Natural killer cell (primary cell): ENCODE measurements around the gene GMCL2. TPM values are rescaled to one million over a fixed set of nuclear protein-coding genes. Genes with fewer than 3 reads are reported as not detected.
"Not testable (repeated sequence)": the region's sequence is repeated elsewhere in the genome, so short reads cannot be mapped to it uniquely, and the experiment has no call there.

Experiments used
- ATAC-seq, 3 donors: fragments of 150-1000 bp in 2 of 3; fragments of 200-7000 bp in 1 of 3; cut with Tn5 transposase; 1 replicate in 1 of 3; 2 replicates in 2 of 3; pipeline ENCODE4 v1.10.0; 2021; ENCODE audit warnings: mild to moderate bottlenecking in 2 of 3, moderate library complexity in 2 of 3
- DNase-seq, 2 donors: peaks; one replicate each; pipeline versions ENCODE4 v3.0.0 to v3.0.0-alpha.2; 2013 to 2021; ENCODE audit warnings: mixed read lengths in 1 of 2
- H3K27ac ChIP-seq: one replicate; pipeline ENCODE4 v1.5.1; 2013; ENCODE audit warnings: mild to moderate bottlenecking, low read length
- H3K27me3 ChIP-seq: one replicate; pipeline ENCODE4 v1.6.1; 2013; ENCODE audit warnings: low read length; ENCODE audit not compliant: control insufficient read depth, insufficient read depth
- H3K36me3 ChIP-seq: one replicate; pipeline ENCODE4 v1.6.1; 2013; ENCODE audit warnings: low read length; ENCODE audit not compliant: control insufficient read depth, insufficient read depth
- H3K4me1 ChIP-seq: one replicate; pipeline ENCODE4 v1.6.1; 2013; ENCODE audit warnings: low read length; ENCODE audit not compliant: control insufficient read depth, insufficient read depth
- H3K4me3 ChIP-seq: one replicate; pipeline ENCODE4 v1.5.1; 2013; ENCODE audit warnings: low read length
- H3K9me3 ChIP-seq: one replicate; pipeline ENCODE4 v1.6.1; 2013; ENCODE audit warnings: low read length; ENCODE audit not compliant: control insufficient read depth, insufficient read depth
- H3K27ac Mint-ChIP-seq, 2 donors: one replicate each; pipeline ENCODE4 v1.8.0; 2022; ENCODE audit warnings: mild to moderate bottlenecking in 2 of 2, mixed read lengths in 2 of 2, moderate library complexity in 1 of 2
- H3K27me3 Mint-ChIP-seq, 2 donors: one replicate each; pipeline ENCODE4 v1.8.0; 2022; ENCODE audit warnings: low read depth in 2 of 2, mixed read lengths in 2 of 2
- H3K36me3 Mint-ChIP-seq: one replicate; pipeline ENCODE4 v1.8.0; 2022; ENCODE audit warnings: mixed read lengths
- H3K4me1 Mint-ChIP-seq, 2 donors: one replicate each; pipeline ENCODE4 v1.8.0; 2022; ENCODE audit warnings: mixed read lengths in 2 of 2
- H3K4me3 Mint-ChIP-seq: one replicate; pipeline ENCODE4 v1.8.0; 2022; ENCODE audit warnings: mild to moderate bottlenecking, moderate library complexity, mixed read lengths
- H3K9me3 Mint-ChIP-seq, 2 donors: one replicate each; pipeline ENCODE4 v1.8.0; 2022; ENCODE audit warnings: mixed read lengths in 2 of 2
- CTCF ChIP-seq: fragments of 200-600 bp; IDR thresholded peaks from one replicate; pipeline ENCODE4 v1.8.0; 2022; ENCODE audit warnings: antibody characterized with exemption
- WGBS: methylation state at CpG from one replicate; pipeline ENCODE4 v1.1.7; 2013; ENCODE audit warnings: missing lambda C conversion rate; ENCODE audit not compliant: insufficient coverage; 5-methylcytosine and 5-hydroxymethylcytosine counted together
- intact Hi-C: fragments of 100-400 bp; cut with micrococcal nuclease; formaldehyde crosslinking; loops from one replicate; pipeline ENCODE4 v1.14.2; 2022
- total RNA-seq, 4 donors: library from RNA; stranded (reverse); fragments of 120-200 nt in 1 of 4; gene quantifications; one replicate each; pipeline versions ENCODE4 v1.2.3 to v1.2.4, GENCODE V29; 2013 to 2022

The GMCL2 gene
- total RNA-seq, 3 donors from 2014 or later (not counting 1 experiment from before 2014, with no cell fraction given), result not detected

- H3K4me1 ChIP-seq, result peaks cover 6% of the 10 kb centered on the region
- WGBS, result 82% methylated on average over 12 of the region's 12 CpGs
- H3K9me3 ChIP-seq, result no peaks in the 10 kb centered on the region
- no peak overlapping the region for H3K27ac Mint-ChIP-seq
- no peaks in the 10 kb centered on the region for H3K36me3 Mint-ChIP-seq
- DNase-seq (no peak), ATAC-seq (no peak)
- no peak overlapping the region for H3K27ac ChIP-seq
- peaks cover 17 to 23% of the 10 kb centered on the region in 2 donors for H3K4me1 Mint-ChIP-seq
- no peak overlapping the region for H3K4me3 Mint-ChIP-seq
- H3K36me3 ChIP-seq, result no peaks in the 10 kb centered on the region
- no peaks in the 10 kb centered on the region for H3K9me3 Mint-ChIP-seq
- no peak overlapping the region for H3K4me3 ChIP-seq
- H3K27me3 Mint-ChIP-seq, result no peaks in the 10 kb centered on the region
- no peaks in the 10 kb centered on the region for H3K27me3 ChIP-seq
- no peak for TF ChIP-seq CTCF
- intact Hi-C loops, result no loop called here
Measured at GRCh38 chr5:178199581-178200434, 12.6 kb upstream of the GMCL2 start.

GRCh38 chr5:178198706-178199105 lies 11.5 kb upstream of the GMCL2 start:
- Mint-ChIP-seq H3K9me3 (no peaks in the 10 kb centered on the region), H3K36me3 (no peaks in the 10 kb centered on the region), H3K4me3 (no peak overlapping the region), H3K27ac (no peak overlapping the region), H3K27me3 (no peaks in the 10 kb centered on the region), H3K4me1 (peaks cover 21 to 29% of the 10 kb centered on the region in 2 donors)
- Histone ChIP-seq H3K36me3 (no peaks in the 10 kb centered on the region), H3K4me3 (no peak overlapping the region), H3K27me3 (no peaks in the 10 kb centered on the region), H3K27ac (no peak overlapping the region), H3K4me1 (peaks cover 14% of the 10 kb centered on the region), H3K9me3 (no peaks in the 10 kb centered on the region)
- DNase-seq (no peak), ATAC-seq (no peak)
- no peak for TF ChIP-seq CTCF
- intact Hi-C loops, result no loop called here
- WGBS, result 79% methylated on average over 10 of the region's 11 CpGs

- not testable (repeated sequence) for H3K36me3 ChIP-seq, H3K27me3 Mint-ChIP-seq
Measured at GRCh38 chr5:178198151-178198550, 11.0 kb upstream of the GMCL2 start.

GRCh38 chr5:178196986-178197385 lies 9.8 kb upstream of the GMCL2 start:
- Mint-ChIP-seq H3K4me1 (peaks cover 32 to 44% of the 10 kb centered on the region in 2 donors), H3K27me3 (no peaks in the 10 kb centered on the region), H3K36me3 (no peaks in the 10 kb centered on the region), H3K4me3 (no peak overlapping the region), H3K27ac (no peak overlapping the region), H3K9me3 (no peaks in the 10 kb centered on the region)
- peaks cover 23% of the 10 kb centered on the region for H3K4me1 ChIP-seq
- H3K9me3 ChIP-seq, result no peaks in the 10 kb centered on the region
- ATAC-seq, result no peak
- H3K36me3 ChIP-seq, result no peaks in the 10 kb centered on the region
- no peak for TF ChIP-seq CTCF
- H3K27ac ChIP-seq, result no peak overlapping the region
- no peak for DNase-seq
- WGBS, result 89% methylated on average over 8 of the region's 8 CpGs
- intact Hi-C loops, result no loop called here
- H3K4me3 ChIP-seq, result no peak overlapping the region
- no peaks in the 10 kb centered on the region for H3K27me3 ChIP-seq

More at GRCh38 chr5:178198151-178198550, 11.0 kb upstream of the GMCL2 start:
- ATAC-seq, H3K9me3 ChIP-seq, H3K9me3 Mint-ChIP-seq, DNase-seq, H3K4me3 ChIP-seq, H3K4me3 Mint-ChIP-seq, H3K27ac ChIP-seq, H3K27me3 ChIP-seq, intact Hi-C loops, H3K36me3 Mint-ChIP-seq, H3K27ac Mint-ChIP-seq: not testable (repeated sequence)
- H3K4me1 Mint-ChIP-seq, result peaks cover 27 to 35% of the 10 kb centered on the region in 2 donors
- H3K4me1 ChIP-seq, result peaks cover 18% of the 10 kb centered on the region
- 95% methylated on average over 7 of the region's 11 CpGs for WGBS
